Naive B cell (primary cell): ENCODE results near the gene RAB11FIP5. TPM values are rescaled to one million over a fixed set of nuclear protein-coding genes. Genes with fewer than 3 reads are reported as not detected.
"Not testable (repeated sequence)": the region's sequence is repeated elsewhere in the genome, so short reads cannot be mapped to it uniquely, and the experiment has no call there.

Experiments used
- ATAC-seq, 2 donors: fragments of 150-1000 bp; cut with Tn5 transposase; 2 replicates each; pipeline ENCODE4 v1.10.0; 2021; ENCODE audit warnings: low read depth in 2 of 2, mild to moderate bottlenecking in 2 of 2, moderate library complexity in 2 of 2
- DNase-seq: peaks from one replicate; pipeline ENCODE4 v3.0.0; 2022
- H3K27ac Mint-ChIP-seq, 6 donors: one replicate each; pipeline ENCODE4 v1.8.0; 2020 to 2022; ENCODE audit warnings: mild to moderate bottlenecking in 6 of 6, mixed read lengths in 6 of 6, moderate library complexity in 5 of 6, inconsistent platforms in 2 of 6
- H3K27me3 Mint-ChIP-seq, 3 donors: one replicate each; pipeline ENCODE4 v1.8.0; 2021 to 2022; ENCODE audit warnings: mixed read lengths in 3 of 3, mild to moderate bottlenecking in 1 of 3
- H3K36me3 Mint-ChIP-seq, 2 donors: one replicate each; pipeline ENCODE4 v1.8.0; 2020 to 2022; ENCODE audit warnings: mixed read lengths in 2 of 2, inconsistent platforms in 1 of 2, mild to moderate bottlenecking in 1 of 2
- H3K4me1 Mint-ChIP-seq, 3 donors: one replicate each; pipeline ENCODE4 v1.8.0; 2020 to 2022; ENCODE audit warnings: mixed read lengths in 3 of 3, inconsistent platforms in 1 of 3, mild to moderate bottlenecking in 1 of 3, moderate library complexity in 1 of 3
- H3K4me3 Mint-ChIP-seq, 8 donors: one replicate each; pipeline ENCODE4 v1.8.0; 2020 to 2022; ENCODE audit warnings: mild to moderate bottlenecking in 8 of 8, mixed read lengths in 8 of 8, moderate library complexity in 8 of 8, inconsistent platforms in 2 of 8
- H3K9me3 Mint-ChIP-seq, 7 donors: one replicate each; pipeline ENCODE4 v1.8.0; 2020 to 2022; ENCODE audit warnings: mixed read lengths in 7 of 7, mild to moderate bottlenecking in 5 of 7, inconsistent platforms in 2 of 7, moderate library complexity in 1 of 7
- polyA plus RNA-seq, 6 donors: library from polyadenylated mRNA; unstranded; fragments of 300-500 nt; fragmentation: Illumina TruSeq; gene quantifications; one replicate each; pipeline ENCODE4 v1.2.3, GENCODE V29; 2021; ENCODE audit warnings: low read depth in 6 of 6

RAB11FIP5 gene
- polyA plus RNA-seq, 6 donors from 2014 or later: 2.0 to 3.6 (median 2.4) TPM; not detected in 1

DNA sequence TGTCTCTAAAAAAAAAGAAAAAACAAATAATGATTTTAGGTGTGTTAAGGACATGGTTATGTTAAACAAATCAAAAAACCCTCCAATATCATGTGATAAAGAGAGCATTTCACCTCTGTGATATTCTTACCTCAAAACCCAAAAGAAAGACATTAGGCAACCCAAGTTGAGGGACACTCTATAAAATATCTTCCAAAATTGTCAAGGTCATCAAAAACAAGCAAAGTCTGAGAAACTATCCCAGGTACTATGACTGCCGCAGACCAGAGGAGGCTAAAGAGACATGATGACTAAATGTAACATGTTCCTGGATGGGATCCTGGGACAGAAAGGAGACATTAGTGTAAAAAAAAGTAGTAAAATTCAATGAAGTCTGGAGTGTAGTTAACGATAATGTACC, 45.7 kb downstream of the RAB11FIP5 start:
- no peak for ATAC-seq
- no peak overlapping the region for H3K27ac Mint-ChIP-seq
- no peaks in the 10 kb centered on the region for H3K36me3 Mint-ChIP-seq
- no peaks in the 10 kb centered on the region for H3K9me3 Mint-ChIP-seq
- no peak for DNase-seq
- H3K4me1 Mint-ChIP-seq: peaks cover 27 to 42% (median 28%) of the 10 kb centered on the region in 3 donors
- H3K27me3 Mint-ChIP-seq: no peaks in the 10 kb centered on the region
- peak overlapping the region in 1 of 8 donors; percentile 27 for H3K4me3 Mint-ChIP-seq

DNA sequence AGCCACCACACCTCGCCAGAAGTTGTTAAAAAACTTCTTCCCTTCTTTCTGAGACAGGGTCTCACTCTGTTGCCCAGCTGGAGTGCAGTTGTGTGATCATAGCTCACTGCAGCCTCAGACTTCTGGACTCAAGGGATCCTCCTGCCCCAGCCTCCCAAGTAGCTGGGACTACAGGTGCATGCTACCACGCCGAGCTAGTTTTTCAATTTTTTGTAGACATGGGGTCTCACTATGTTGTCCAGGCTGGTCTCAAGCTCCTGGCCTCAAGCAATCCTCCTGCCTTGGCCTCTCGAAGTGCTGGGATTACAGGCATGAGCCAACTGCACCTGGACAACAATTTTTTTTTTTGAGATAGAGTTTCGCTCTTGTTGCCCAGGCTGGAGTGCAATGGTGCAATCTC, 47.7 kb downstream of the RAB11FIP5 start:
- H3K4me3 Mint-ChIP-seq: peak overlapping the region in 1 of 8 donors; percentile 4
- DNase-seq, H3K27ac Mint-ChIP-seq, H3K27me3 Mint-ChIP-seq, H3K36me3 Mint-ChIP-seq, H3K9me3 Mint-ChIP-seq, ATAC-seq: not testable (repeated sequence)
- peaks cover 20 to 33% (median 24%) of the 10 kb centered on the region in 3 donors for H3K4me1 Mint-ChIP-seq

- ATAC-seq: no peak
- Mint-ChIP-seq H3K4me3 (no peak overlapping the region), H3K27ac (peak overlapping the region in 1 of 6 donors; percentile 3)
Observed at GRCh38 chr2:73063909-73064875, 48.6 kb downstream of the RAB11FIP5 start.

DNA sequence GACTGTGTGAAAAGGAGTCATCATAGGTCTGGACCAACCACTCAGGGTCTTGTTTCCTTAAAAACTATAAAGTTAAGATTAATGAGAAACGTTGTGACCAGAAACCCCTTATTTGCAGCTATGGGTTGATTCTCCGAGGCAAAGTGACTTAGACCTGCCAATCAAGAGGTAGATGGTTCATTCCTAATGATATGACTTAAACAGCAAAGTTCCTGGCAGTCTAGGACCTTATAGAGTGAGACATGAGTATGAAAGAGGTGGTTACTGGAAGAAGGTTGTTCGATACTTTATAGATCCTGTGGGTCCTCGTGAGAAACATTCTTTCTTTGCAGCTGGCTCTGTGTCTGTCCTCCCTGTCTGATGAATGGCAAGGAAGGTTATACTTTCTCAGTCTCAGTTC, 49.3 kb downstream of the RAB11FIP5 start:
- Mint-ChIP-seq H3K4me1 (peaks cover 8 to 26% (median 16%) of the 10 kb centered on the region in 3 donors), H3K27me3 (no peaks in the 10 kb centered on the region), H3K36me3 (no peaks in the 10 kb centered on the region), H3K9me3 (peaks cover 0 to 2% (median 0%) of the 10 kb centered on the region in 7 donors), H3K4me3 (no peak overlapping the region), H3K27ac (peak overlapping the region in 1 of 6 donors; percentile 35)
- ATAC-seq: no peak
- DNase-seq: no peak

More at GRCh38 chr2:73063909-73064875, 48.6 kb downstream of the RAB11FIP5 start:
- DNase-seq: no peak
- Mint-ChIP-seq H3K9me3 (peaks cover 0 to 2% (median 0%) of the 10 kb centered on the region in 7 donors), H3K4me1 (peaks cover 14 to 33% (median 24%) of the 10 kb centered on the region in 3 donors), H3K27me3 (no peaks in the 10 kb centered on the region), H3K36me3 (no peaks in the 10 kb centered on the region)

DNA sequence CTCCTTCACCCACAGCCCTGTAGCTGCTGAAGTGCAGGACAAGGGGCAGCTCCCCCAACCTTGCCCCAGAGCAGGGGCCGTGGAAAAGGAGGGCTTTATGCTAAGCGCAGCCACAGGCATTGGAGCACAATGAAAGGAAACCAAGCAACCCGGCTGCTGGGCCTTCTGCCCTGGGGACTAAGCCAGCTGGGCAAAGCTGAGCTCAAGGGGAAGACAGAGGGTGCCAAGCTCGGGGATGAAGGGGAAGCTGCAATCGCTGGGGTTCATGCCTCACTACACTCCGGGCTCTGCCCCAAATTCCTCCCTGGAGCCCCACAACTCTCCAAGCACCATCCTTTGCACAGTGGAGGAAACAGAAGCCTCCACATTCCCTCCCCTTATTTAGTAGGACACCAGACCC, 53.6 kb downstream of the RAB11FIP5 start:
- DNase-seq (no peak), ATAC-seq (no peak)
- Mint-ChIP-seq H3K36me3 (peaks cover 8 to 11% of the 10 kb centered on the region in 2 donors), H3K4me3 (no peak overlapping the region), H3K4me1 (peaks cover 2 to 16% (median 9%) of the 10 kb centered on the region in 3 donors), H3K27me3 (no peaks in the 10 kb centered on the region), H3K9me3 (peaks cover 0 to 15% (median 9%) of the 10 kb centered on the region in 7 donors), H3K27ac (no peak overlapping the region)

DNA sequence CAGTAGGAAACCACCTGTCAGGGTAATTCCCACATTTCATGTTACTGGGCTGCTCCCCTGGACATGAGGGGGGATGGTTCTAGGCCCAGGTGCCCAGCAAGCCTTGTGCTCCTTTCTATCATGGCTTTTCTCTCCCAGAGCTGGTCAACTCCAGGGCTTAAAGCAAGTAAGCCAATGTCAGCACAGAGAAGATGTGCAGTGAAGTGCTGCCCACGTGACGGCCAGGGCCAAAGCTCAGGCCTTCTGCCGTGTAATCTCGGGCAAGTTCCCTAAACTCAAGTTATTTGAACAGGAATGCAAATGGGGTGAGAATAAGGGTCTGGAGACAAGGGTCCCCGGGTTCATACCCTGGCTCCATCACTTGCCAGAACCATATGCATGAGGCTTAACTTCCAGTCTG, 57.8 kb downstream of the RAB11FIP5 start:
- Mint-ChIP-seq H3K4me1 (peaks cover 2 to 10% (median 8%) of the 10 kb centered on the region in 3 donors), H3K27ac (no peak overlapping the region), H3K4me3 (no peak overlapping the region), H3K9me3 (peaks cover 0 to 15% (median 9%) of the 10 kb centered on the region in 7 donors), H3K36me3 (peaks cover 8 to 19% of the 10 kb centered on the region in 2 donors), H3K27me3 (no peaks in the 10 kb centered on the region)
- DNase-seq: no peak
- no peak for ATAC-seq

DNA sequence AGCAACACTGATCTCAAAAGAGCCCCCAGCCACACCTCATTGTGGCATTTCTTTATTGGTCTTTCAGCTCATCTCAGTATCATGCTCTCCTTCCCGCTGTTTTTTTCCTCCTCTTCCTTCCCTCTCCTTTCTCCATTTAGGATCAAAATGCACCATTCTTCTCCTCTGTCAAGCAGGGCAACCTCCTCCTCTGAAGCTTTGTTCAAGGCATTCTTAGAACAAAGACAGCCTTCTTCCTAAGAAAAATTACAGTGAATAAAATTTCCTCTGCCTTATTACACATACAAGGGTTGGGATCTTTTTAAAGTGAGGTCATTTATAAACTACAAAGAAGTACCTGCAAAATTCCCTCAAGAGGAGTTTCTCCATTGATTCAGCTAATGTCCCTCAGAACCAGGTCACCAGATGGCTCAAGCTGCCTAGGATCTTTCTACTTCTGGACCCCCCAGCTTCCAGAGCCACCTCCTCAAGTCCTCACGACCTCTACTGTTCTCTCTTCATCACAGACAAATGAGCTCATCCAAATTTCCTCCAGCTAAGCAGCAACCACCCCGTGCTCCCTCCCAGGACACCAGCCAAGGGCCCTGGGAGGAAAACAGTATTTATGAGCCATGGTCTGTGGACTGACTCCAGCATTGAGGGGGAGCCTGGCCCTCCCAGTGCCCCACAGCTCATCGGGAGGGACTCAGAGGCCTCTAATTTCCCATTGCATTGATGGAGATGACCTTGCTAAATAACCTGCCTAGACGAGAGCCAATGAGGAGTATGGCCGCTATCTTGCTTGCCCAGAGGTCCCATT, 59.2 kb downstream of the RAB11FIP5 start:
- Mint-ChIP-seq H3K27ac (peak overlapping the region in 2 of 6 donors; percentile 29 to 90), H3K27me3 (no peaks in the 10 kb centered on the region), H3K36me3 (peaks cover 8 to 19% of the 10 kb centered on the region in 2 donors), H3K9me3 (peaks cover 0 to 15% (median 9%) of the 10 kb centered on the region in 7 donors), H3K4me1 (peaks cover 0 to 4% (median 0%) of the 10 kb centered on the region in 3 donors), H3K4me3 (no peak overlapping the region)
- DNase-seq (no peak), ATAC-seq (no peak)

DNA sequence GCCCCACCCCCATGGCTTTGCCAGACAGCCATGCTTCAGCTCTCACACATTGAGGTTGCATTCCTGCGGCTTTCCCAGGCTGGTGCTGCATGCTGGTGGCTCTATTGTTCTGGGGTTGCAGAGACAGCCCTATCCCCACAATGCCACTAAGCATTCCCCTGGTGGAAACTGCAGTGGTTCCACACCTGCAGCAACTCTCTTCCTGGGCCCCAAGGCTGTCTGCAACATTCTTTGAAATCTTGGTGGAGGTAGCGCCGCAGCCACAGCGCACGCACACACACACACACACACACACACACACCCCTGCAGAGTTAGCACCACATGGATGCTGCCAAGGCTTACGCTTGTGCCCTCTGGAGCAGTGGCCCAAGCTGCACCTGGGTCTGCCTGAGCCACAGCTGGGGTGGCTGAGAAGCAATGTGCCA, 62.6 kb downstream of the RAB11FIP5 start:
- Mint-ChIP-seq H3K27ac (peak overlapping the region in 2 of 6 donors; percentile 21 to 30), H3K9me3 (no peaks in the 10 kb centered on the region), H3K4me3 (no peak overlapping the region), H3K4me1 (peaks cover 0 to 4% (median 0%) of the 10 kb centered on the region in 3 donors), H3K27me3 (no peaks in the 10 kb centered on the region), H3K36me3 (peaks cover 0 to 8% of the 10 kb centered on the region in 2 donors)
- DNase-seq (no peak), ATAC-seq (no peak)

- Mint-ChIP-seq H3K36me3 (no peaks in the 10 kb centered on the region), H3K27me3 (no peaks in the 10 kb centered on the region), H3K27ac (peak overlapping the region in 1 of 6 donors; percentile 27), H3K4me3 (peak overlapping the region in 1 of 8 donors; percentile 51), H3K9me3 (no peaks in the 10 kb centered on the region), H3K4me1 (peaks cover 0 to 2% (median 0%) of the 10 kb centered on the region in 3 donors)
- ATAC-seq (no peak), DNase-seq (no peak)
Observed at GRCh38 chr2:73043929-73044832, 68.6 kb downstream of the RAB11FIP5 start.

DNA sequence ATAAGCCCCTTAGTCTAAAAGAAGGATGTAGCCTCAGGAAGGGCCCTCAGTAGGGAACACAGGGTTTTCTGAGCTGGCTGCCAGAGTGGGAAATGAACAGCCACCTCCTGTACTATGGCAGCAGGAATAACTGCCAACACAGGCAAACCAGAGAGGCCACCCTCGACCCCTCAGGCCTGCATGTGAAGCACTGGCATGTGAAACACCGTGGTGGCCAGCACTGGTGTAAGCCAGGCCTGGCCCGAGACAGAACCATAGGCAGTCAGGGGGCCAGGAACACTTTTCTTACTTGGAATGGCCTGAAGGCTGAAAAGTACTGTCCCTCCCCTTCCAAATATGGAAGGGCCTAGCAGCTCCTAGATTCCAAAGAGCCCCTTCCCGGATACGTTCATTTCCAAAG, 69.5 kb downstream of the RAB11FIP5 start:
- DNase-seq: no peak
- peaks cover 0 to 2% (median 0%) of the 10 kb centered on the region in 3 donors for H3K4me1 Mint-ChIP-seq
- no peaks in the 10 kb centered on the region for H3K9me3 Mint-ChIP-seq
- no peaks in the 10 kb centered on the region for H3K36me3 Mint-ChIP-seq
- no peak overlapping the region for H3K27ac Mint-ChIP-seq
- no peak for ATAC-seq
- H3K4me3 Mint-ChIP-seq: no peak overlapping the region
- H3K27me3 Mint-ChIP-seq: no peaks in the 10 kb centered on the region

- peaks cover 0 to 3% (median 0%) of the 10 kb centered on the region in 7 donors for H3K9me3 Mint-ChIP-seq
- peaks cover 4 to 10% (median 8%) of the 10 kb centered on the region in 3 donors for H3K4me1 Mint-ChIP-seq
- ATAC-seq: no peak
Observed at GRCh38 chr2:73037947-73038585, 74.7 kb downstream of the RAB11FIP5 start.

DNA sequence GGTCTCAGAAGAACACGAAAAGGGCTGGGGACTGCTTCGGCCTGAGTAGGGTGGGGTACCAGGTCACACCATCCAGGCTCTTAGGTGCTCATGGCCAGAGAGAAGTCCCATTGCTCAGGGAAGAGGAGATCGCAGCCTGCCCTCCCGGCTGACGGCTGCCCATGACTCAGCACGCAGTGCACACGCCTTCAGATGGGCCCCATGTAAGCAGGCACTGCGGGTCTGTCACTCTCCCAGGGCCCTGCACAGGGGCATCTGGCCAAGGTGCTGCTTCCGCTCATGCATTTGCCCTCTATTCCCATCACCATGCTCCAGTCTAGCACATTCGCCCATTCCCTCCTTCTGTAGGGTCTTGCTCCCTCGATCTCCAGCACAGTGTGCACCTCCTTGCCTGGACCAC, 76.0 kb downstream of the RAB11FIP5 start:
- Mint-ChIP-seq H3K4me3 (no peak overlapping the region), H3K36me3 (no peaks in the 10 kb centered on the region), H3K9me3 (peaks cover 0 to 3% (median 0%) of the 10 kb centered on the region in 7 donors), H3K27ac (no peak overlapping the region), H3K4me1 (peaks cover 5 to 11% (median 8%) of the 10 kb centered on the region in 3 donors), H3K27me3 (no peaks in the 10 kb centered on the region)
- ATAC-seq (no peak), DNase-seq (no peak)

More at GRCh38 chr2:73037947-73038585, 74.7 kb downstream of the RAB11FIP5 start:
- no peak for DNase-seq
- no peak overlapping the region for H3K4me3 Mint-ChIP-seq
- H3K27me3 Mint-ChIP-seq: no peaks in the 10 kb centered on the region
- no peaks in the 10 kb centered on the region for H3K36me3 Mint-ChIP-seq
- no peak overlapping the region for H3K27ac Mint-ChIP-seq
